Astrocyte (in vitro differentiated cells and primary cell): ENCODE measurements around the gene CYB561D2. TPM values are rescaled to one million over a fixed set of nuclear protein-coding genes. Genes with fewer than 3 reads are reported as not detected.

Experiments used
- DNase-seq: peaks from one replicate; pipeline ENCODE4 v3.0.0-alpha.2; 2010; ENCODE audit warnings: low read depth
- FAIRE-seq: peaks from 2 replicates; lab custom pipeline; 2011; peaks lifted over from hg19 to GRCh38; lab: Jason Lieb, UNC
- H2AFZ ChIP-seq: 2 replicates; pipeline ENCODE4 v1.6.0; 2012; ENCODE audit warnings: low read depth, low read length, inconsistent platforms
- H3K27ac ChIP-seq: 2 replicates; pipeline ENCODE4 v1.5.1; 2011; ENCODE audit warnings: low read depth, low read length, inconsistent platforms
- H3K27me3 ChIP-seq: 2 replicates; pipeline ENCODE4 v1.6.0; 2011; ENCODE audit warnings: low read length, inconsistent platforms; ENCODE audit not compliant: insufficient read depth
- H3K36me3 ChIP-seq: 2 replicates; pipeline ENCODE4 v1.5.1; 2011; ENCODE audit warnings: low read length, inconsistent platforms; ENCODE audit not compliant: insufficient read depth
- H3K4me1 ChIP-seq: 2 replicates; pipeline ENCODE4 v1.5.1; 2011; ENCODE audit warnings: low read length, inconsistent platforms; ENCODE audit not compliant: insufficient read depth
- H3K4me2 ChIP-seq: 2 replicates; pipeline ENCODE4 v1.6.0; 2012; ENCODE audit warnings: low read length, inconsistent platforms
- H3K4me3 ChIP-seq: 2 replicates; pipeline ENCODE4 v1.5.1; 2011; ENCODE audit warnings: low read depth, mild to moderate bottlenecking, low read length, inconsistent platforms; ENCODE audit not compliant: insufficient read depth
- H3K79me2 ChIP-seq: 2 replicates; pipeline ENCODE4 v1.6.0; 2012; ENCODE audit warnings: mild to moderate bottlenecking, low read length, inconsistent platforms; ENCODE audit not compliant: insufficient read depth
- H3K9ac ChIP-seq: 2 replicates; pipeline ENCODE4 v1.6.0; 2012; ENCODE audit warnings: mild to moderate bottlenecking, low read length, inconsistent platforms
- H3K9me3 ChIP-seq: 2 replicates; pipeline ENCODE4 v1.5.1; 2012; ENCODE audit warnings: low read depth, mild to moderate bottlenecking, low read length, inconsistent platforms; ENCODE audit not compliant: insufficient read depth
- H4K20me1 ChIP-seq: 2 replicates; pipeline ENCODE4 v1.6.0; 2012; ENCODE audit warnings: low read length, inconsistent platforms; ENCODE audit not compliant: insufficient read depth
- H3K27ac Mint-ChIP-seq: one replicate; pipeline ENCODE4 v1.8.0; 2021; ENCODE audit warnings: mild to moderate bottlenecking, mixed read lengths; ENCODE audit not compliant: unreplicated experiment
- H3K27me3 Mint-ChIP-seq: one replicate; pipeline ENCODE4 v1.8.0; 2021; ENCODE audit warnings: low read depth, mixed read lengths; ENCODE audit not compliant: unreplicated experiment
- H3K36me3 Mint-ChIP-seq: one replicate; pipeline ENCODE4 v1.8.0; 2021; ENCODE audit warnings: low read depth, mixed read lengths; ENCODE audit not compliant: unreplicated experiment
- H3K4me1 Mint-ChIP-seq: one replicate; pipeline ENCODE4 v1.8.0; 2021; ENCODE audit warnings: low read depth, mixed read lengths; ENCODE audit not compliant: unreplicated experiment
- H3K4me3 Mint-ChIP-seq: one replicate; pipeline ENCODE4 v1.8.0; 2021; ENCODE audit warnings: mild to moderate bottlenecking, moderate library complexity, mixed read lengths; ENCODE audit not compliant: unreplicated experiment
- H3K9me3 Mint-ChIP-seq: one replicate; pipeline ENCODE4 v1.8.0; 2021; ENCODE audit warnings: mild to moderate bottlenecking, mixed read lengths; ENCODE audit not compliant: unreplicated experiment
- CTCF ChIP-seq: IDR thresholded peaks from 2 replicates; pipeline ENCODE4 v1.5.1; 2011; ENCODE audit warnings: low read depth, mild to moderate bottlenecking, inconsistent platforms, low read length, moderate library complexity; ENCODE audit not compliant: insufficient read depth
- EZH2 ChIP-seq: IDR thresholded peaks from 2 replicates; pipeline ENCODE4 v1.6.1; 2012; ENCODE audit warnings: mild to moderate bottlenecking, low read length, inconsistent platforms; ENCODE audit not compliant: insufficient read depth
- total RNA-seq: library from RNA; stranded (reverse); gene quantifications from 2 replicates; pipeline ENCODE4 v1.2.1, GENCODE V29; 2021

CYB561D2 gene
- total RNA-seq, 1 donor from 2014 or later, result 19.4 TPM

GRCh38 chr3:50378024-50378423 lies 27.4 kb downstream of the CYB561D2 start:
- FAIRE-seq (no peak), DNase-seq (no peak)
- Mint-ChIP-seq H3K27ac (no peak overlapping the region), H3K9me3 (no peaks in the 10 kb centered on the region), H3K27me3 (peaks cover 38% of the 10 kb centered on the region), H3K4me3 (no peak overlapping the region), H3K36me3 (no peaks in the 10 kb centered on the region), H3K4me1 (peaks cover 3% of the 10 kb centered on the region)
- Histone ChIP-seq H3K79me2 (no peaks in the 10 kb centered on the region), H3K4me3 (no peak overlapping the region), H3K36me3 (no peaks in the 10 kb centered on the region), H3K9me3 (no peaks in the 10 kb centered on the region), H2AFZ (no peak overlapping the region), H3K27ac (no peak overlapping the region), H3K27me3 (peaks cover 2% of the 10 kb centered on the region), H3K4me2 (no peak overlapping the region), H3K9ac (no peak overlapping the region), H4K20me1 (no peaks in the 10 kb centered on the region), H3K4me1 (no peaks in the 10 kb centered on the region)
- no peak for TF ChIP-seq CTCF
- TF ChIP-seq EZH2, result no peak

DNA sequence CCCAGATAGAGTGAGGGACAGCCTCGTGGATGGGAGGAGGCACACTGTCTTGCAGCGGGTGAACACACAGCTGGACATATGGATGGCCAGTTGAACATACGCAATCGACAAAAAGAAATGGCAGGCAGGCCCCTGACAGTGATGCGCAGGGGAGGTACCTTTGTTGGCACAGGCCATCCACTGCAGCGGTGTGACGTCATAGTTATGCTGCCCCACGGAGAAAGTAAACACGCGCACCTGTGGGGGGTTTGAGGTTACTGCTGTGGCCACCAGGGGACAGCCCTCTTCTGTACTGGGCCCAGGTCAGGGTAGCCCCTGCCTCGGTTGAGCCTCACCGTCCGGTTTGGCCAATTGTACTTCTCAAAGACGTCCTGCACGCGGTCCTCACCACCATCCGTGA lies 28.1 kb downstream of the CYB561D2 start:
- H3K4me1 Mint-ChIP-seq, result no peaks in the 10 kb centered on the region
- no peak overlapping the region for H3K27ac Mint-ChIP-seq
- H3K4me1 ChIP-seq, result no peaks in the 10 kb centered on the region

More for the DNA sequence above, 28.1 kb downstream of the CYB561D2 start:
- H3K27ac ChIP-seq, result no peak overlapping the region
- H4K20me1 ChIP-seq, result no peaks in the 10 kb centered on the region
- no peak for FAIRE-seq
- no peak overlapping the region for H2AFZ ChIP-seq
- H3K4me2 ChIP-seq, result no peak overlapping the region
- DNase-seq, result no peak
- H3K4me3 ChIP-seq, result no peak overlapping the region
- H3K27me3 ChIP-seq, result peaks cover 2% of the 10 kb centered on the region
- H3K9ac ChIP-seq, result no peak overlapping the region
- Mint-ChIP-seq H3K4me3 (no peak overlapping the region), H3K27me3 (peaks cover 41% of the 10 kb centered on the region), H3K36me3 (no peaks in the 10 kb centered on the region), H3K9me3 (no peaks in the 10 kb centered on the region)
- no peaks in the 10 kb centered on the region for H3K79me2 ChIP-seq
- no peak for TF ChIP-seq CTCF
- TF ChIP-seq EZH2, result no peak
- no peaks in the 10 kb centered on the region for H3K9me3 ChIP-seq
- no peaks in the 10 kb centered on the region for H3K36me3 ChIP-seq
